SK-N-MC (cell line): ENCODE results near the gene DEPP1.

Source experiments
- EZH2 ChIP-seq: fragments of 200-600 bp; sonication (generic); IDR thresholded peaks from one replicate; pipeline ENCODE4 v1.6.1; 2017; ENCODE audit warnings: antibody characterized with exemption
- FOXP2 ChIP-seq: optimal IDR thresholded peaks from 2 replicates; pipeline ENCODE3; 2011; ENCODE audit warnings: mild to moderate bottlenecking, moderate library complexity; ENCODE audit not compliant: insufficient read depth; ENCODE audit errors: extremely low read length, control extremely low read depth
- POLR2AphosphoS5 ChIP-seq: IDR thresholded peaks from 2 replicates; pipeline ENCODE4 v1.6.1; 2012; ENCODE audit warnings: mild to moderate bottlenecking, low read depth, low read length, borderline replicate concordance

DNA sequence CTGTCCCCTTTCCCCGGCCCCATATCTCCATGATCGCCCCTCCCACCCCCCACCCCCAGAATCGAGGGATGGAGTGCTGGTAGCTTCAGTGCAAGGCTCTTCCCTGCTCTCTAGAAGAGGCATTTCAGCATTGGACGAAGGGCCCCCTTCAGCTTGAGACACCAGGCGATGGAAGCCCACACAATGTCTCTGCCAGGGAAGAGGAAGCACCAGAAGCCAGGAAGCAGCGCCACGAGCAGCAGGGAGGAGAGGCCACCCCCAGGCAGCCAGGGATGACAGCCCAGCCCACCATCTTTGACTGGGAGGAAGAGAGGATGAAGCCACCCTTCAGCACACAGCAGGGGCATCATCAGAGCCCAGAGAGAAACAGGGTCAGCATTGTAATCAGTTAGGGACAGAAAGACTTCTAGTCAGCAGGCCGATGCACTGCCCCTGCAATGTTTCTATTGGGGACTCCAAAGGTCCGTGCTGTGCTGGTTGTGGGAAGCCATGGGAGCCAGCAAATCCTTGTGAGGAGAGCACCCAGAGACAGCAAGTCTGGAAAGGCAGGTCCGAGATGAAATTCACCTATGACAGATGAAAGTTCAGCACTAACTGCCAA is 51.8 kb downstream of the DEPP1 start:
- TF ChIP-seq EZH2 (no peak), POLR2AphosphoS5 (no peak), FOXP2 (no peak)
